ENCODE results near the gene TNIP1.

The TNIP1 gene

GRCh38 chr5:151064916-151065499 is 15.8 kb downstream of the TNIP1 start:
- no peak for DNase-seq (ENCODE audit: low read depth in 3 of 3)

GRCh38 chr5:151063142-151063989 is 17.5 kb downstream of the TNIP1 start:
- no peak for DNase-seq (ENCODE audit: low read depth in 3 of 3)

- DNase-seq (ENCODE audit: low read depth in 3 of 3), result no peak
These were observed 18.3 kb downstream of the TNIP1 start for GRCh38 chr5:151062405-151063141.

- DNase-seq (ENCODE audit: low read depth in 3 of 3), result no peak
These were observed 20.1 kb downstream of the TNIP1 start for GRCh38 chr5:151060742-151061141.

GRCh38 chr5:151058891-151059489 is 21.8 kb downstream of the TNIP1 start:
- DNase-seq (ENCODE audit: low read depth in 3 of 3), result no peak

GRCh38 chr5:151058301-151058700 is 22.5 kb downstream of the TNIP1 start:
- no peak for DNase-seq (ENCODE audit: low read depth in 3 of 3)

- DNase-seq (ENCODE audit: low read depth in 3 of 3), result no peak
These were observed 24.2 kb downstream of the TNIP1 start for GRCh38 chr5:151056379-151057325.

- DNase-seq (ENCODE audit: low read depth in 3 of 3), result no peak
These were observed 25.5 kb downstream of the TNIP1 start for GRCh38 chr5:151055336-151055735.

GRCh38 chr5:151054709-151055108 is 26.1 kb downstream of the TNIP1 start:
- no peak for DNase-seq (ENCODE audit: low read depth in 3 of 3)

GRCh38 chr5:151053796-151054462 is 26.9 kb downstream of the TNIP1 start:
- no peak for DNase-seq (ENCODE audit: low read depth in 3 of 3)

- no peak for DNase-seq (ENCODE audit: low read depth in 3 of 3)
These were observed 28.0 kb downstream of the TNIP1 start for GRCh38 chr5:151052836-151053235.

- no peak for DNase-seq (ENCODE audit: low read depth in 3 of 3)
These were observed 28.8 kb downstream of the TNIP1 start for GRCh38 chr5:151051931-151052608.

- peak in 2 of 3 donors; percentile 53 to 59 for DNase-seq (ENCODE audit: low read depth in 3 of 3)
These were observed 29.5 kb downstream of the TNIP1 start for GRCh38 chr5:151051066-151051930.

- no peak for DNase-seq (ENCODE audit: low read depth in 3 of 3)
These were observed 32.3 kb downstream of the TNIP1 start for GRCh38 chr5:151048526-151048925.

- DNase-seq (ENCODE audit: low read depth in 3 of 3), result no peak
These were observed 32.9 kb downstream of the TNIP1 start for GRCh38 chr5:151047814-151048425.

- no peak for DNase-seq (ENCODE audit: low read depth in 3 of 3)
These were observed 38.3 kb downstream of the TNIP1 start for GRCh38 chr5:151042453-151043093.

GRCh38 chr5:151041577-151042268 is 39.1 kb downstream of the TNIP1 start:
- no peak for DNase-seq (ENCODE audit: low read depth in 3 of 3)

Data from stimulated activated CD4-positive, alpha-beta T cell treated with anti-CD3 and anti-CD28 coated beads, TNF-alpha, amount 100 ng/mL, for 48 hours (primary cell).